C4-2B (cell line): ENCODE data around the gene HTT.

ENCODE experiments used
- ZFX ChIP-seq: fragments of 450-650 bp; IDR thresholded peaks from 2 replicates; pipeline ENCODE4 v1.6.1; 2017
- TF ChIP-seq, protein P1 (sequence below): fragments of 450-650 bp; conservative IDR thresholded peaks from 2 replicates; pipeline ENCODE4 v1.5.1; 2017; ENCODE audit warnings: mild to moderate bottlenecking

DNA sequence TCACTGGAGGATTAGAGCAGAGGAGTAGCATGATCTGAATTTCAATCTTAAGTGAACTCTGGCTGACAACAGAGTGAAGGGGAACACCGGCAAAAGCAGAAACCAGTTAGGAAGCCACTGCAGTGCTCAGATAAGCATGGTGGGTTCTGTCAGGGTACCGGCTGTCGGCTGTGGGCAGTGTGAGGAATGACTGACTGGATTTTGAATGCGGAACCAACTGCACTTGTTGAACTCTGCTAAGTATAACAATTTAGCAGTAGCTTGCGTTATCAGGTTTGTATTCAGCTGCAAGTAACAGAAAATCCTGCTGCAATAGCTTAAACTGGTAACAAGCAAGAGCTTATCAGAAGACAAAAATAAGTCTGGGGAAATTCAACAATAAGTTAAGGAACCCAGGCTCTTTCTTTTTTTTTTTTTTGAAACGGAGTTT, 5.2 kb downstream of the HTT start:
- TF ChIP-seq, protein P1, sequence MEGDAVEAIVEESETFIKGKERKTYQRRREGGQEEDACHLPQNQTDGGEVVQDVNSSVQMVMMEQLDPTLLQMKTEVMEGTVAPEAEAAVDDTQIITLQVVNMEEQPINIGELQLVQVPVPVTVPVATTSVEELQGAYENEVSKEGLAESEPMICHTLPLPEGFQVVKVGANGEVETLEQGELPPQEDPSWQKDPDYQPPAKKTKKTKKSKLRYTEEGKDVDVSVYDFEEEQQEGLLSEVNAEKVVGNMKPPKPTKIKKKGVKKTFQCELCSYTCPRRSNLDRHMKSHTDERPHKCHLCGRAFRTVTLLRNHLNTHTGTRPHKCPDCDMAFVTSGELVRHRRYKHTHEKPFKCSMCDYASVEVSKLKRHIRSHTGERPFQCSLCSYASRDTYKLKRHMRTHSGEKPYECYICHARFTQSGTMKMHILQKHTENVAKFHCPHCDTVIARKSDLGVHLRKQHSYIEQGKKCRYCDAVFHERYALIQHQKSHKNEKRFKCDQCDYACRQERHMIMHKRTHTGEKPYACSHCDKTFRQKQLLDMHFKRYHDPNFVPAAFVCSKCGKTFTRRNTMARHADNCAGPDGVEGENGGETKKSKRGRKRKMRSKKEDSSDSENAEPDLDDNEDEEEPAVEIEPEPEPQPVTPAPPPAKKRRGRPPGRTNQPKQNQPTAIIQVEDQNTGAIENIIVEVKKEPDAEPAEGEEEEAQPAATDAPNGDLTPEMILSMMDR, result no peak
- TF ChIP-seq ZFX, result no peak
